Activated CD4-positive, CD25-positive, alpha-beta regulatory T cell treated with anti-CD3 and anti-CD28 coated beads, Interleukin-2, amount 50 U/mL, for 24 hours (primary cell): Measurements from ENCODE around the gene SLC24A4.

Source experiments
- ATAC-seq, 2 donors: fragments of 150-1000 bp; cut with Tn5 transposase; one replicate each; pipeline ENCODE4 v1.10.0; 2021; ENCODE audit warnings: mild to moderate bottlenecking in 1 of 2, moderate library complexity in 1 of 2

Gene SLC24A4

GRCh38 chr14:92484132-92484823 lies 161.3 kb downstream of the SLC24A4 start:
- ATAC-seq, result no peak

GRCh38 chr14:92486881-92487280 lies 163.9 kb downstream of the SLC24A4 start:
- ATAC-seq, result no peak

- ATAC-seq, result no peak
Measured at GRCh38 chr14:92487513-92488133, 164.7 kb downstream of the SLC24A4 start.

DNA sequence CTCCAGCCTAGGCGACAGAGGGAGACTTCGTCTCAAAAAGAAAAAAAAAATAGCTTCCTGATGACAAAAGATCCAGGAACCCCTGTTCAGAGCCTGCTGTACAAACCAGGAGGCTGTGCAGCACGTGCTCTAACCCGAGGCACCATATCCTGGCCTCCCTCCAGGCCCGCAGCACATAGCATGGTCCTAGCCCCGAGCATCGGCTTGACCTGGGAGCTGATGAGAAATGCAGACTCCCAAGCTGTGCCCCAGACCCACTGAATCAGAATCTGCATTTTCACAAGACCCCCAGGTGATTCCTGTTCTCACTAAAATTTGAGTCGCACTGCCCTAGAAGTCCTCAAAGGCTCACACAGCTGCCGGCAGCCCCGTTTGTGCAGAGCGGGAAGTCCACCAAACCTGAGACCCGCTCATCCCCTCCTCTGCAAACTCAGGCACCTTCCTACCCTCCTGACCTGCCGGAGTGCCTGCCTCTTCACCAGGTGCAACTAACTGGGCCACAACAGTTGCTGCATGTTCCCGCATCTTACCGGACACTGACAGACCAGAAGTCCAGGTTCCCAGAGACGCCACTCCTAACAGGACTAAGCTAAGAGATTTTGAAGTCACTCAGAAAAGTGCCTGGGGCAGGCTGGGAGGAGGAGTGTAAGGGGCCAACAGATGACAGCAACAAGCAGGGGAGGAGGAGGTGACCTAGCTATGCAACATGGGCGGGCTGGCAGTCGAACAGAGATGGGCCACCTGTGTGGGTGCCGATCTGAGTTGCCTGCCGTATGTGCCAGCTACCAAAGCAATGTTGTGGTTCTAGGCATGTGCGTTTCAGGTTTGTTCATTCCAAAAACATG lies 166.7 kb downstream of the SLC24A4 start:
- no peak for ATAC-seq

GRCh38 chr14:92490239-92490959 lies 167.4 kb downstream of the SLC24A4 start:
- no peak for ATAC-seq

GRCh38 chr14:92491782-92492181 lies 168.8 kb downstream of the SLC24A4 start:
- no peak for ATAC-seq

- no peak for ATAC-seq
Measured at GRCh38 chr14:92492258-92492657, 169.3 kb downstream of the SLC24A4 start.

DNA sequence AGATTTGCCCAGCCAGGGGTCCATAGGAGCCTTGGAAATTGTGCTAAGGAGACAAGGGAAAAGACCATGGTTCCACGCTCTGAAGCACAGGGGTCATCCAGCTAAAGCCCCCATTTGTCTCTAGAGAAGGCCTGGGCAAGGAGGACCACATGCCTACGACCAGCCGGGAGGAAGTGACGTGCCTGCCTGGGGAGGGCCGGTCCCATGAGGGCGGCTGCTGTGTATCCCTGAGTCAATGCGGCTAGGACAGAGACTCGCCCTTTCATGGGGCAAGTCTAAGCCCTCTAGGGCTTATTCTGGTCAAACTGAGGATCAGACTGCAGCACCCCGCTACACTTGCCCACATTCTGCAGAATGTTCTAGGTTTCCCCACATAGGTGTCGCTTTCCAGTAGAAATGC lies 170.1 kb downstream of the SLC24A4 start:
- no peak for ATAC-seq

- no peak for ATAC-seq
Measured at GRCh38 chr14:92493492-92493891, 170.5 kb downstream of the SLC24A4 start.

DNA sequence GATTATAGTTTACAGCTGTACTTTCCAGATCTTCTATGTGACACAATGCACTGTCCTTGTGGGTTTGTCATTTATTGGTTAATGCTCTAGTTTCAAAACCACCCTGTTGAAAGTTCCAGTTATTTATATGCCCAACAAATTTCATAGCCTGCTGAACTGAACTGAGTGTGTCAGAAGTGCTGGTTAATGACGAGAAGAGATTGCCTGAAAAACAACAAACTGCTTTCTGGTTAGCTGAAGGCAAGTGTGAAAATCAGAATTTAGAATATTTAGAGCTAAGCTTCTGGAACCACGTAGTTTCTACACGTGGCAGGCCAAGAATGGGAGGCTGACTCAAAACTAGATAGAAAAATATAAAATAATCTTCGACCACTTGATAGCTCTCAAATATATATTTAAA lies 171.5 kb downstream of the SLC24A4 start:
- no peak for ATAC-seq

DNA sequence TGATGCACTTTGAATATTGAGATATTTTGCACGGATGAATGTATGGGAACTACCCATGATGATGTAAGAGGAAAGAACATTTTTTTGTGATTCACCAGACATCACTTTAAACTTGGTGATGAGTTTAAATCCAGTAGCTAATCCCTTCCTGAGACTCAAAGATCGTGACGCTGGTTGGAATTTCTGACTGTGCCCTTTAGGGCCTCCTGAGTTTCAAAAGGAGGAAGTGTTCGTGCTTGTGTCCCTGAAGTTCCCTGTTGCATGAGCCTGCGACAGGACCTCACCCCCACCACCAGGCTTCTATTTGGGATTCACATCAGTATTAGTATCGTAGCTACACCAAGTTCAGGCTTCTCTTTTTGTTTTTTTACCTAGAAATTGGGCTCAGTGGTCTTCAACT lies 172.1 kb downstream of the SLC24A4 start:
- ATAC-seq, result no peak

GRCh38 chr14:92496191-92496857 lies 173.4 kb downstream of the SLC24A4 start:
- ATAC-seq, result no peak

GRCh38 chr14:92497391-92497790 lies 174.4 kb downstream of the SLC24A4 start:
- no peak for ATAC-seq

GRCh38 chr14:92499234-92499633 lies 176.3 kb downstream of the SLC24A4 start:
- ATAC-seq, result no peak

DNA sequence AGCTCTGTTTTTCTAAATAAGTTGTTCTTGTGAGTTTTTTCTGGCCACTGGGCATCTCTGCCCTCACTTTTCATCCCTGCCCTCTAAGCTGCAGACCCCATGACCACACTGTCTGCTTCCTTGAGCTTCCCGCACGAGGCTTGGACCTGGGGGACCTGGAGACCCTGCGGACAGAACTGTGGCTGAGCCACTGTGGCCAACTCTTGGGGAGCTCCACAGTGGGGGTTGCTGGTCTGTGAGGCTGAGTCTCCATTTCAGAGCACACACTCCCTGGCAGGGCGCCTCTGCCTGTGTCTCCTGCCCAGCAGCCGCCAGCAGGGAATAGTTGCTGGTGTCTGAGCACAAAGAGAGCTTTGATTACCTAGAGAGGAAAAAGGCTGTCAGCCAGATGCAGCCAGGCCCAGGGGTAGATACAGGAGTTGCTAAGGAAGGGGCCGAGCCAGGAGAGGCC lies 177.6 kb downstream of the SLC24A4 start:
- no peak for ATAC-seq

GRCh38 chr14:92501891-92502351 lies 179.0 kb downstream of the SLC24A4 start:
- ATAC-seq, result no peak

- no peak for ATAC-seq
Measured at GRCh38 chr14:92502541-92503286, 179.7 kb downstream of the SLC24A4 start.

GRCh38 chr14:92503756-92504491 lies 181.0 kb downstream of the SLC24A4 start:
- ATAC-seq, result no peak

DNA sequence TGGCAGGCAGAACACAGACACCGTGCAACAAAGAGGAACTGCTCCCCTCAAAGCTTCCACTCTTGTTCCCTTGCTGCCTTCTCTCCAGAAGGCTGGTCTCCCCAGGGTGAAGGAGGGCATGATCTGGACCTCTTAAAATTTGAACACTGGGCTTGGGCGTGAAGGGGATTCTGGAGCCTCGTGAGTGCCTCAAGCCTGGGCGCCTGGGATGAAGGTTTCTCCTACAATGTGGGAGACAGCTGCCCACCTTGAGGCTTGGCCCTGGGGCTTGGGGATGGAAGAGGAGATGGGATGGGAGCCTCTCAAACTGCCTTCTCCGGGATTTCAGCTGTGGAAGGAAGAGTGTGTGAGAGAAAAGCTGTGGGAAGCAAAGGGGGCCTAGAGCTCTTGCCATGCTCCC lies 182.9 kb downstream of the SLC24A4 start:
- no peak for ATAC-seq

DNA sequence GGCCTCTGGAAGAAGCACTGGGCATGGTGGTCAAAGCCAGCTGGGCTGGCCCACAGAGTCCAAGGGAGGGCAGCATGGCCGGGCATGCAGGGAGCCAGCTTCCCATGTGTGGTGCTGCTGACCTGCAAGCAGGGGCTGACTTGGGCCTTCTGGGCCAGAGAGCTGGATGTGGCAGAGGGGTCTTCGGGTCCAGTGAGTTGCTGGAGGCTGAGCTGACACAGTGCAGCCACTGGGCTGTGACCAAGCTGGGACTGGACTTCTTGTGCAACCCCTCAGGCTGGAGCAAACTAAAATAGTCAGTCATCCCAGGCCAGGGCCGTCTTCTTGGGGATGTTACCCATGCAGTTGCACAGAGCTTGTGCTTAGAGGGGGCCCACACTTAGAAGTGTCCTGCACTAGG lies 183.3 kb downstream of the SLC24A4 start:
- ATAC-seq, result no peak
